Measurements from ENCODE around the gene EPHA2. TPM values are rescaled to one million over a fixed set of nuclear protein-coding genes. Genes with fewer than 3 reads are reported as not detected.
A peak's percentile ranks its signal among the peaks of the same experiment; 100 is the strongest.

EPHA2 gene
- polyA plus RNA-seq, 1 experiment = 26.5 TPM

DNA sequence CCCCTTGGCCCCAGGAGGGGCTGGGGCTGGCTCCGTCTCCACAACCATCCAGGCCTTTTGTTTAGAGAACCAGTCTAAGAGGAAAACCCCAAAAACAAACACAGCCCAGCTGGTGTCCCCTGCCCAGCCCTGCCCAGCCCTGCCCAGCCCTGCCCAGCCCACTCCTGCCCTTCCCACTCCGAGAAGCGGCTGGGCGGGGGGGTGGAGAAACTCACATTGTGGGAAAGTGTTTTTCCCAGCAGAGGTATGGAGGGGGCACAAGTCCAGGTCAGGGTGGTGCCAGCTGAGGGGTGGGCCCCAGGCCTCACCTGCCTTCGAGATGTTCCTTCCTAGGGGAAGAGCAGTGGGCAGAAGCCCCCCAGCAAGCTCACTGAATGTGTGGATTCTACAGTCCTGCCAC lies 72.4 kb downstream of the EPHA2 start:
- Histone ChIP-seq H3K36me3 (ENCODE audit: control insufficient read depth, insufficient read depth, low read length) (no peaks in the 10 kb centered on the region), H3K27me3 (ENCODE audit: control insufficient read depth, insufficient read depth, low read length) (no peaks in the 10 kb centered on the region), H3K4me3 (ENCODE audit: low read depth, low read length) (no peak overlapping the region)
- TF ChIP-seq, protein P1, sequence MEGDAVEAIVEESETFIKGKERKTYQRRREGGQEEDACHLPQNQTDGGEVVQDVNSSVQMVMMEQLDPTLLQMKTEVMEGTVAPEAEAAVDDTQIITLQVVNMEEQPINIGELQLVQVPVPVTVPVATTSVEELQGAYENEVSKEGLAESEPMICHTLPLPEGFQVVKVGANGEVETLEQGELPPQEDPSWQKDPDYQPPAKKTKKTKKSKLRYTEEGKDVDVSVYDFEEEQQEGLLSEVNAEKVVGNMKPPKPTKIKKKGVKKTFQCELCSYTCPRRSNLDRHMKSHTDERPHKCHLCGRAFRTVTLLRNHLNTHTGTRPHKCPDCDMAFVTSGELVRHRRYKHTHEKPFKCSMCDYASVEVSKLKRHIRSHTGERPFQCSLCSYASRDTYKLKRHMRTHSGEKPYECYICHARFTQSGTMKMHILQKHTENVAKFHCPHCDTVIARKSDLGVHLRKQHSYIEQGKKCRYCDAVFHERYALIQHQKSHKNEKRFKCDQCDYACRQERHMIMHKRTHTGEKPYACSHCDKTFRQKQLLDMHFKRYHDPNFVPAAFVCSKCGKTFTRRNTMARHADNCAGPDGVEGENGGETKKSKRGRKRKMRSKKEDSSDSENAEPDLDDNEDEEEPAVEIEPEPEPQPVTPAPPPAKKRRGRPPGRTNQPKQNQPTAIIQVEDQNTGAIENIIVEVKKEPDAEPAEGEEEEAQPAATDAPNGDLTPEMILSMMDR (IDR thresholded peaks at IDR 0.05; ENCODE audit: insufficient read depth, low read depth, low read length) = no peak
- CTCF ChIA-PET = interaction anchor here (0.6 to 18.0 kb wide), 15 partner anchors 9 to 280 kb away, joined by 3 to 584 read pairs (median 10); partner anchors contain the start of genes EPHA2 and FAM131C
- POLR2A ChIA-PET = no interaction called here
- no peak for DNase-seq (ENCODE audit: low read depth)

DNA sequence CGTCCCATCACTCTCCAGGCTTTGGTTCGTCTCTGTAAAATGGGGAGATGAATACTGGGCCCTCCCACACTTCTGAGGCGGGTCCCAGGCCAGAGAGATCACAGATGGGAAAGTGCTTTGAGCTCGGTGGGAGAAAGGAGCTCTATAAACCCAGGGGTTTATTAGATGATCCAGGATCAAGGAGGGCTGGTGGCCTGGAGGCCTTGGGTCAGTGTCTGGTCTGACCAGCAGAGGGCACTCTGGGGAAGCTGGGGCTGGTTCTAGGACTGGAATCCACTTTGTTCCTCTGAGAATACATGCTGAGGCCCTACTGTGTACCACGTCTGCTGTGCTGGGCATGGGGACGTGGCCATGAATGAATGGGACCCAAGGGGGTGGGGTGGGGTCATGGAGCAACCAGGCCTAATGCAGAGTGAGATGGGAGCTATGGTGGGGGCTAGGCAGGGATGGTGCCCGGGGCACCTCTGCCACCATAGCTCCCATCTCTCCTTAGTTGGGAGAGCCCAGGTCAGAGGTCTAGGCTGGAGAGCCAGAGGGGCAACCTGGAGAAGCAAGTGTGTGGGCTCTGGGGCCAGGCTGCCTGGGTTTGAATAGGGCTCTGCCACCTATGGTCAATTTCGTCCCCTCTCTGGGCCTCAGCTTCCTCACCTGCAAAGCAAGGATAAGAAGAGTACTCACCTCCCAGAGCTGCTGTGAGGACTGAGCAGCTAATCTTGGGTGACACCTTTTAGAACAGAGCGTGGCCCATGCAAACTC lies 73.4 kb downstream of the EPHA2 start:
- Histone ChIP-seq H3K4me3 (ENCODE audit: low read depth, low read length) (no peak overlapping the region), H3K36me3 (ENCODE audit: control insufficient read depth, insufficient read depth, low read length) (no peaks in the 10 kb centered on the region), H3K27me3 (ENCODE audit: control insufficient read depth, insufficient read depth, low read length) (no peaks in the 10 kb centered on the region)
- CTCF ChIA-PET = interaction anchor here (0.6 to 18.0 kb wide), 42 partner anchors 9 to 286 kb away, joined by 3 to 584 read pairs (median 5); partner anchors contain the start of genes EPHA2 and FAM131C
- TF ChIP-seq, protein P1 (IDR thresholded peaks at IDR 0.05; ENCODE audit: insufficient read depth, low read depth, low read length) = peak; percentile 95
- no peak for DNase-seq (ENCODE audit: low read depth)
- POLR2A ChIA-PET = no interaction called here

DNA sequence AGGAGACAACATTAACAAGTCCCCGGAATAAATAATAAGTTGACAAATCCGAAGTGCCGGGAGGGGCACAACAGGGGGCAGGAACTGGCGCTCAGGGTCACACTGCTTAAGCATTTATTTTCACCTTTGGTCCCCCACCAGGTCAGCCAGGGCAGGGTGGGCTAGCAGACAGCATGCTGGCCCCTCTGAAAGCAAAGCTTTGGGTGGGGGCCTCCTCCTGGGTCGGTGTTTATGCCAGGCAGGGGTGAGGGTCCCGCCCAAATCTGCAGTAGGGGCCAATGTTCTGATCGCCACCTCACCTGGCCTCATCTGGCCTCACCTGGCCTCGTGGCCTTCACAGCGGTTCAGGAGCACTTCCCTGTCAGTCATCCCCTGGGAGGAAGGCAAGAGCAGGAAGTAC lies 74.2 kb downstream of the EPHA2 start:
- no peak for DNase-seq (ENCODE audit: low read depth)
- ChIA-PET POLR2A (no interaction called here), CTCF (interaction anchor here (0.6 to 18.0 kb wide), 38 partner anchors 9 to 327 kb away, joined by 3 to 584 read pairs (median 6); partner anchors contain the start of genes EPHA2 and FAM131C)
- Histone ChIP-seq H3K4me3 (ENCODE audit: low read depth, low read length) (no peak overlapping the region), H3K36me3 (ENCODE audit: control insufficient read depth, insufficient read depth, low read length) (no peaks in the 10 kb centered on the region), H3K27me3 (ENCODE audit: control insufficient read depth, insufficient read depth, low read length) (no peaks in the 10 kb centered on the region)
- TF ChIP-seq, protein P1 (IDR thresholded peaks at IDR 0.05; ENCODE audit: insufficient read depth, low read depth, low read length) = no peak

DNA sequence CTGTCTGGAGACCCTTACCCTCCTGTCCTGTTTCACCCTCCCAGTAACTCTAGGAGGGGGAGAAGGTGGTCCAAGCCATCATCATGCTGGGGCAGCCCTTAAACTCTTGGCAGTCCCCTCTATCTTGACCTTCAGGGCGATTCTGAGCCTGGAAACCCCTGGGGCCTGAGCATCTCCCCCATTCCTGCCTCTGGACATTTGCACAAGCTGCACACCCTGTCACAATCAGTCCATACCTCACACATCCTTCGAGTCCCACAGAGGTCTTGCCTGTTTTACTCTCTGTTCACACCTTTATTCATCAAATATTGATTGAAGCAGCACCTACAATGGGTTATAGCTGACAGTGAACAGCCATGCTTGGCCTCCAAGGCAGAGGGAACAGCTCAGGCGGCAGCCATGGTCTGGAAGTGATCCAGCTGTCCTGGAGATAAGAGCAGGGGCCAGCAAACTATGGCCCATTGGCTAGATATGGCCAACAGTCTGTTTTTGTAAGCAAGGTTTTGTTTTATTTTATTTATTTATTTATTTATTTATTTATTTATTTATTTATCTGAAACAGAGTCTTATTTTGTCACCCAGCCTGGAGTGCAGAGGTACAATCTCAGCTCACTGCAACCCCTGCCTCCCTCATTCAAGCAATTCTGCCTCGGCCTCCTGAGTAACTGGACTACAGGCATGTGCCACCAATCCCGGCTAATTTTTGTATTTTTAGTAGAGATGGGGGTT lies 75.3 kb downstream of the EPHA2 start:
- POLR2A ChIA-PET = no interaction called here
- CTCF ChIA-PET = interaction anchor here (0.7 to 18.0 kb wide), 15 partner anchors 11 to 328 kb away, joined by 3 to 584 read pairs (median 4); partner anchors contain the start of gene EPHA2
- no peak for DNase-seq (ENCODE audit: low read depth)
- no peak overlapping the region for H3K4me3 ChIP-seq (ENCODE audit: low read depth, low read length)
- no peaks in the 10 kb centered on the region for H3K36me3 ChIP-seq (ENCODE audit: control insufficient read depth, insufficient read depth, low read length)
- no peaks in the 10 kb centered on the region for H3K27me3 ChIP-seq (ENCODE audit: control insufficient read depth, insufficient read depth, low read length)
- TF ChIP-seq, protein P1 (IDR thresholded peaks at IDR 0.05; ENCODE audit: insufficient read depth, low read depth, low read length) = no peak

All from BJ (cell line).